GM19025 (cell line): ENCODE measurements around the gene TOMM6.

Experiments used
- ATAC-seq: cut with Tn5 transposase; IDR thresholded peaks from one replicate; pipeline ENCODE4 v1.9.1; 2021; ENCODE audit warnings: mild to moderate bottlenecking, low read depth, moderate library complexity; ENCODE audit not compliant: unreplicated experiment

TOMM6 gene

DNA sequence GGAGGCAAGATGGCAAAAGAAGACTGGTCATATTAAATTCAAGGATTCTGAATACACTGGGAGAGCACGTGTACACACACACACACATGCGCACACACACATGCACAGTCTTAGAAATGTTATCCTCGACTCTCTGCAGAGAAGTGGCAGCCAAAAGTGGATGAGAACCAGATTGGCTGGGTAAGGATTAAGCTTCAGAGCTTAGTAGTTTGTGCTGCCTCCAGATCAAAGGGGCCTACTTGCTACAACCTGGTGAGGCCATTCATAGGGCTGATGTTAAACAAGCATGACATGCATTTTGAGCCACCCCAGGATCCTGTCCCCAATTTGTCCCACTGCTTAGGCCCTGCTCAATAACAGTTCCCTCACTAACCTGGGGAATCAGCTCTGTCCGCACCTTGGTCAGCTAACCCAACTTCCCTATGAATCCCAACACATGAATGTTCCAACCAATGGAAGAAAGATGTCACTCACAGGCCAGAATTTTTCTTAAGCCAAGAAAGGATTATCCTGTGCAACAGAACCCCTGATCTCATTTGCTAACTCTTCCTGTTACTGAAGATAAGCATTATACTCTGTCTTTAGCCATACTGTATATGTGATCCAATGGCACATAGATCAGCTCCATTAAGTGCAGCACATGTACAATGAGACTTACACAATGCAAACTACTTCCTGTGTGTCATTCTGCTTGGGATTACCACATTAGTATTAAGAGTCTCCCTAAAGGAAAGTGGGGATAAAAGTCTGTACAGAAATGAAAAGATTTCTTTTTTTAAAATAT lies 31.0 kb downstream of the TOMM6 start:
- ATAC-seq: no peak

DNA sequence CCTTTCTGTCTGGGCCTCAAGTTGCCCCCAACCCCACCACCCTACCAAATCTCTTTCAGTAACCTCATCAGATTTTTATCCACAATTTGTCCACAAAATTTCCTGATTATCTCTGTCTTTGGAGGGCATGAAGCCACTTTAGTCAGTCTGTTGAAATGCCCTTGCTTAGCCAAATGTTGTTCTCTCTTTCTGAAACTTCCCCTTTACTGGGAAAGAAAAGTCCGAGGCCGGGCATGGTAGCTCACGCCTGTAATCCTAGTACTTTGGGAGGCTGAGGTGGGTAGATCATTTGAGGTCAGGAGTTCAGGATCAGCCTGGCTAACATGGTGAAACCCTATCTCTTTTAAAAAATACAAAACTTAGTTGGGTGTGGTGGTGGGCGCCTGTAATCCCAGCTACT lies 33.8 kb downstream of the TOMM6 start:
- no peak for ATAC-seq

DNA sequence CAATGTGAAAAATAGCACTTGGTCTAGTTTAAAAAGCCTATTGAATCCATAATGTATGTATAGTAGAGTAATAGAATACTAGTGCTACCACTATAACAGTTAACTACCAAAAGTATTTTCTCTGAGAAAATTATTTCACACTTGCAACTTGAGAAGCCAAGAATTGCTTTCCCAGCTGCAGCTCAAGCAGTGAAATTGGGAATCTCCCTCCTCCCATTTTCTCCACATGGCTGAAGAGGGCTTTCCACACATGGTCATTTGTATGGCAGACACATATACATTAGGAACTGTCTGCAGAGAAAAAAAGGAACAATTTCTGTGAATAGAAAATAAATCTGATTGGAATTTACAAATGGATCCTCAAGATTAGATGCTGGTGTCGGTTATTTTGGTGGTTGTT lies 34.5 kb downstream of the TOMM6 start:
- no peak for ATAC-seq

DNA sequence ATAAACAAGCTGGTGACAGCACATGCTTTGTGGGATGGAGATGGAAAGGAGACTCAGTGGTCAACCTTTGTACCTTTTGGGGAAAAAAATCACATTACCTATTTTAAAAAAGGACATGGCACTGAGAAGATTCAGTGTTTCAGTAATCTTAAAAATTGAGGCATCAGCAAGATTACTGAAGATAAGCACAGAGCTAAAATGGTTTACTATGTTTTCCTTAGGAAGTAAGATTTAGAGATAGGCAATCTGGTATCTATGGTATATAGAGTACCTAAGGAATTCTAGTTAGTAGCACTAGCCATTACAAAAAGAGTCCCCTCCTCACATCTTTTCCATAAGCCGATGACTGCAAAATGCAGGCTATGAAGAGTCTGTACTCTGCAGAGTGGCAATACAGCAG lies 35.7 kb downstream of the TOMM6 start:
- ATAC-seq: no peak

DNA sequence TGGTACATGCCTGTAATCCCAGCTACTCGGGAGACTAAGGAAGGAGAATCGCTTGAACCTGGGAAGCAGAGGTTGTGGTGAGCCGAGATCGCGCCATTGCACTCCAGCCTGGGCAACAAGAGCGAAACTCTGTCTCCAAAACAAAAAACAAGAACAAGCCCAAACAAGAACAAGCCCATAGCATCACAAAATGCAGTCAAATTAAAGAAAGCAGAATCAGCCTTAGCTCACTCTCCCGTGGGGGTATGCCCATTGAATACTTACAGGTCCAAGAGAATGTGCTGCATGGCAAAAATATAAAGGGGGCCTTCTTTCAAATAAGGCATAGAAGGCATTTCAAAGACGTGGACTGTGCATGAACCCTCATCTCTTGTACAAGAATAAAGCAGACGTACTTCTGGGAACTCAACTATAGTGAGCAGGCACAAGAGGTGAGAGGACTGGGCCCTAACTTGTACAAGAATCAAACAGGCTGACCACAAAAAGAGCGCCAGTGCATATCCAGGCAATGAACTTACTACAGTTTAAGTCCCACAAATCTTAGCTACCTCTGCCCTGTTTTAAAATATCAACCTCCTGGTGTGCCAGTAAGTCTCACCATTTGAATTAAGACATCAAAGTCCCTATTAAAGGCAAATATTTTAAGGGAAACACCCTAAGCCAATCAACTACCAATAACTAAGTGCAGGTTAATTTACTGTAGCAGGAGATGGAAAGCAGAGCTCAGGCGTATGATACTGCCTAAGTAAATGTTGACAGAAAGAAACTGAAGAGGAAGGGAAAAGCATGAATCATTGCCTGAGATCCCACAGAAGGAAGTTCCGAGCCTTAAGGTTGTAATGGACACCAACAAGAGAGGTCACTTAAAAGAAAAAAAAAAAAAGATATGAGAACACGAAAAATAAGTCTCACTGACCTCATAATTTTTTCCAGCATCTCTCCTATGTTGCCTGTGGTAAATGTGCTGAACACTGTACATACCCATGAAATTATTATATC lies 37.4 kb downstream of the TOMM6 start:
- no peak for ATAC-seq

DNA sequence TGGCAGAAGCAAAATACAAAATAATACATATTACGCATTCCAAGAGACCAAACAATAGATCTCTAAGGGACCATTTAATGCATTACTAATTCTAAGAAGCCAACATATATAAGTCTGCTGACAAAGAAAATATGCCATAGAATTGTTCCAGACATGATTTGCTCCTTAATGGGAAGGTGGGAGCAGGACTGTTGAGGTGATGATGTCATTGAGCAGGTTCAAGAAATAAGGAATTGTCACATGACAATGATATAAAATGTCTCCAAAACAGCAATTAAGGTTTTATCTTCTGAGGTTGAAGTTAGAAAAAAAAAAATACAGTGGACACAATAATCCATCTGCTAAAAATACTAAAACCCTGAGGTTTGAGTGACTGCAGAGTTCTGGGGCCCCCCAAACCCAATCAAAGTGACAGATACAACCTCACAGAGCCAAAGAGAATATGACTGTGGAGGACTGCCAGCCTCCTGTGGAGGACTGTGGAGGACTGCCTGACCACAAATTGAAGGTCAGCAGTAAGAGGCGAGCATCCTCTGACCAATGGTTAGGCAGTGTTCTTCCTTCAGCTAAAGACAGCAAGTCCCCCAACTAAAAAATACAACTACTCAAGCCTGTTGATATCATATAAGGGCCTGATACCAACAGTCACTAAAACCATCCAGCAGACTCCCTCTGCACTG lies 39.0 kb downstream of the TOMM6 start:
- ATAC-seq: no peak

DNA sequence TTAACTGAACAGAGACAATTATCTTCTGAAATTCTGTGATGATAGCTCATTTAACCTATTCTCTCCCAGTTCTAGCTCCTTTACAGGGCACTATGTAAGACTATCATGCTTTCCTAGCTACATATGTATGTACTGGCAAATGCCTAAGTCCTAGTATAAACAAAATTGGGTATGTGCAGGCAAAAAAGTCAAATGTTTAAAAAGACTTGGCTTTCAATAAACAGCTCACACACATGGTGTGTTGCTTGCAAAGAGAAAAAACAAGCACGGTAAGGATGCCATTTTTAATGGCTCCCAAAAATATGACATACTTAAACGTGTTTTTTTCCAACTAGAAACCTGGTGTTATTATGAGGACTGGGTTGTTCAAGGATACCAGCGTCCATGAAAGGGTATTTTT lies 44.8 kb downstream of the TOMM6 start:
- ATAC-seq: no peak

DNA sequence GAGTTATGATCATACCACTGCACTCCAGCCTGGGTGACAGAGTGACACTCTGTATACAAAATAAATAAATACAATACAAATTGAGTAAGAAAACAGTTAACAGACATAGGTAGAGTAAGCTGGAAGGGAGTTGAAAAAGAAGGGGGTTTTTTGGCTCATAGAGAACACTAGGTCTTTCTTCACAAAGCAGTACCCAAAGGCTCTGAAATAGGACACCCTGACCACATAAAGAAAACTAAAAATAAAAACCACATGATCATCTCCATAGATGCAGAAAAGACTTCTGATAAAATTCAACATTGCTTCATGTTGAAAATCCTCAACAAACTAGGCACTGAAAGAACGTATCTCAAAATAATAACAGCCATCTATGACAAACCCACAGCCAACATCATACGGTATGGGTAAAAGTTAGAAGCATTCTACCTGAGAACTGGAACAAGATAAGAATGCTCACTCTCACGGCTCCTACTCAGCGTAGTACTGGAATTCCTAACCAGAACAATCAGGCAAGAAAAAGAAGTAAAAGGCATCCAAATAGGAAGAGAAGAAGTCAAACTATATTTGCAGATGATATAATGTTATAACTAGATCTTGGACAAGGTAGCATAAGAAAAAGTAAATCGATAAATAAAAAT lies 48.6 kb downstream of the TOMM6 start:
- no peak for ATAC-seq

DNA sequence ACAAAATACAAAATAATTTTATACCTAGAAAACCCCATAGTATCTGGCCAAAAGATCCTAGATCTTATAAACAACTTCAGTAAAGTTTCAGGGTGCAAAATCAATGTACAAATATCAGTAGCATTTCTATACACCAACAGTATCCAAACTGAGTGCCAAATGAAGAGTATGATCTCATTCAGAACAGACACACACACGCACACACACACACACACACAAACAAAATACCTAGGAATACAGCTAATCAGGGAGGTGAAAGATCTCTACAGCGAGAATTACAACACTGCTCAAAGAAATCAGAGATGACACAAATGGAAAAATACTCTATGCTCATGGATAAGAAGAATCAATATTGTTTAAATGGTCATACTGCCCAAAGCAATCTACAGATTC lies 49.2 kb downstream of the TOMM6 start:
- no peak for ATAC-seq
